HFF-Myc (cell line): ENCODE measurements around the gene GBE1.

ENCODE experiments used
- DNase-seq: peaks from one replicate; pipeline ENCODE4 v3.0.0-alpha.2; 2011; ENCODE audit warnings: low read depth; ENCODE audit errors: extremely low read depth
- H3K4me3 ChIP-seq: replicated peaks from 2 replicates; pipeline ENCODE4 v1.5.1; 2011; ENCODE audit warnings: low read depth, mild to moderate bottlenecking, control low read depth, low read length
- CTCF ChIP-seq: IDR thresholded peaks from 2 replicates; pipeline ENCODE4 v1.5.1; 2012; ENCODE audit warnings: mild to moderate bottlenecking, low read depth, low read length, control low read depth; ENCODE audit errors: missing control alignments

Gene GBE1

GRCh38 chr3:81726735-81727134, 34.7 kb downstream of the GBE1 start:
- TF ChIP-seq CTCF = no peak
- no peak for DNase-seq
- no peak overlapping the region for H3K4me3 ChIP-seq

- TF ChIP-seq CTCF = no peak
- no peak for DNase-seq
- no peak overlapping the region for H3K4me3 ChIP-seq
Measured at GRCh38 chr3:81726132-81726531, 35.3 kb downstream of the GBE1 start.

- no peak for TF ChIP-seq CTCF
- H3K4me3 ChIP-seq = no peak overlapping the region
- DNase-seq = no peak
Measured at GRCh38 chr3:81723732-81724313, 37.6 kb downstream of the GBE1 start.

- no peak for TF ChIP-seq CTCF
- DNase-seq = no peak
- H3K4me3 ChIP-seq = no peak overlapping the region
Measured at GRCh38 chr3:81718311-81718710, 43.1 kb downstream of the GBE1 start.

- no peak overlapping the region for H3K4me3 ChIP-seq
- no peak for DNase-seq
- no peak for TF ChIP-seq CTCF
Measured at GRCh38 chr3:81716870-81717509, 44.5 kb downstream of the GBE1 start.

GRCh38 chr3:81713031-81713430, 48.4 kb downstream of the GBE1 start:
- DNase-seq = no peak
- no peak for TF ChIP-seq CTCF
- no peak overlapping the region for H3K4me3 ChIP-seq

GRCh38 chr3:81709606-81710005, 51.8 kb downstream of the GBE1 start:
- no peak for DNase-seq
- no peak for TF ChIP-seq CTCF
- no peak overlapping the region for H3K4me3 ChIP-seq
